HG03342 (cell line): ENCODE data around the gene SYT14.
"Not testable (repeated sequence)": the region's sequence is repeated elsewhere in the genome, so short reads cannot be mapped to it uniquely, and the experiment has no call there.

Experiments used
- ATAC-seq: cut with Tn5 transposase; IDR thresholded peaks from one replicate; pipeline ENCODE4 v1.9.1; 2021; ENCODE audit warnings: mild to moderate bottlenecking, moderate library complexity; ENCODE audit not compliant: unreplicated experiment

Gene SYT14

GRCh38 chr1:210104103-210104502 lies 166.1 kb downstream of the SYT14 start:
- ATAC-seq, result no peak

DNA sequence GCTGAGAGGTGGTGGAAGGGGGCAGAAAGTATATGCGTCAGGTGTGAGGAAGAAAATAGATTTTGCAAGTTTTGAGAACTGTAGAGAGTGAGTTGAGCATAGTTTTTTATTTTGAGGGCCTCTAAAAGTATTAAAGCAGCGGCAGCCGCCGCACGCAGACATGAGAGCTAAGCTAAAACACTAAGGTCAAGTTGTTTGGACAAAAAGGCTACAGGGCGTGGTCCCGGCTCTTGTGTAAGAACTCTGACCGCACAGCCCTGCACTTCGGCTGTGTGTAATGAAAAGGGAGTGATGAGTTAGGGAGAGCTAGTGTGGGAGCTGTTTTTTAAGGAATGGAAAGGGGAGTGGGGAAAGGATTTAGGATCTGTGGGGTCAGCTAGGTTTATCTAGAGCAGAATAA lies 174.9 kb downstream of the SYT14 start:
- ATAC-seq, result not testable (repeated sequence)

DNA sequence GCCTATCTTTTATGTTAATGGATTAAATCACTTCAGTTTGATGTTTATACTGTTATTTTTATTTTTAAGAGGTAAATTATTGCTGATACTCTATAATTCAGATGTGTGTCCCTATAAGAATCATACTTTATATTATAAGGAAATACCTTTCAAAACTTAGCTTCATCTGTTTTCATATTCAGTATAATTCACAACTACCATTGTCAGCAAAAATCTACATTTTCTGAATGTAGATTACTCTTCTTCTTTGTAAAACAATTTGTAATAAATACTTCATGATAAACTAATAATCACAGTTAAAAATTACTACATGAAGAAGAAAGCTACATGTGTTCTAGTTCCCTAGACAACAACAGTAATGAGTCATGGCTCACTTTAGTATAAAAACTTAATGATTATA lies 179.2 kb downstream of the SYT14 start:
- no peak for ATAC-seq

DNA sequence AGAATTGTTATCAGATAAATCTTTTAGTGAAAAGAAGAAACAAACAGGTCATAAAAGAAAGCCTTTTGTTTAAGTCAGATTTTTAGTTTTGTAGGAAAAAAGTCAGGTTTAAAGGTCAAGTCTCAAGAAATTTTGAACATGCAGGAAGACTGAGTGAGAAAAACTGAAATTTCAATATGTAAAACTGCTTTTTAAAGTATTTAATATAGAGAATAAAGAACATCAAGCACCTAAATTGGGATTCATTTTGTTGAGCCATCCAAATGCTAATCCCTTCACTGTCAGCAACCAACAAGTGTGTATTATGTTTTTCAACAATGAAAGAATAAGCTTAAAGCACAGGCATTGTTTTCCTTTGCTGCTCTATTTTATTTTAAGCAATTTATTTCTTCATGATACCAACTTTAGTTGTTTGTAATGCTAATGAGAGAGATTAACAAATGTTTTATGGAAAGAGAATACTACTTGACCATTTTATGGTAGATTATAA lies 179.7 kb downstream of the SYT14 start:
- ATAC-seq, result no peak

GRCh38 chr1:210123383-210123782 lies 185.4 kb downstream of the SYT14 start:
- no peak for ATAC-seq

GRCh38 chr1:210123924-210124589 lies 186.0 kb downstream of the SYT14 start:
- no peak for ATAC-seq

DNA sequence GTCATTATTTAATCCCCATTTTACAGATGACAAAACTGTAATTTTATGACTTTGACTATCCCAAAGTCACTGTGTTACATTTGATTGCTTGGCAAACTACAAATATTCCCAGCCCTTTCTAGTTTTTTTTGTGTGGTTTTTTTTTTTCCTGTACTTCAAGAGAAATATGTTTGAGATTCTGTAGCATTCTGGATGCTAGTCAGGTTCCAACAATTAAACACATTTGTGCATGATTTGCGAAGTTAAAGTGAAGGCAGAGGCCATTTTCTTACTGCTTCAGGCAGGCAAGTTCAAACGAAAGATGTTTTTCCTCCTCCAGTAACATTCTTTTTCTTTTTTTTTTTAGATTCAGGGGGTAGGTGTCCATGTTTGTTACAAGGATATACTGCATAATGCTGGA lies 186.7 kb downstream of the SYT14 start:
- no peak for ATAC-seq

DNA sequence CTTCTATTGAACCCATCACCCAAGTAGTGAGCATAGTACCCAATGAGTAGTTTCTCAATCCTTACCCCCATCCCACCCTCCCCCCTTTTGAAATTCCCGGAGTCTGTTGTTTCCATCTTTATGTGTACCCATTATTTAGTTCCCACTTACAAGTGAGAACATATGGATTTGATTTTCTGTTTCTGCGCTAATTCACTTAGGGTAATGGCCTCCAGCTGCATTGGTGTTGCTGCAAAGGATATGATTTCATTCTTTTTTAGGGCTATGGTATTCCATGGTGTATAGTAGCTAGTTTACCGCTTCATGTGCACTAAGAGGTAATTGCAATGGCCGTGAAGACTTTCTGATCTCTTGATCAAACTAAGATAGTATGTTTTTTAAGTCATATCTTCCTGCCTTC lies 187.1 kb downstream of the SYT14 start:
- no peak for ATAC-seq

GRCh38 chr1:210129092-210129491 lies 191.1 kb downstream of the SYT14 start:
- ATAC-seq, result no peak

DNA sequence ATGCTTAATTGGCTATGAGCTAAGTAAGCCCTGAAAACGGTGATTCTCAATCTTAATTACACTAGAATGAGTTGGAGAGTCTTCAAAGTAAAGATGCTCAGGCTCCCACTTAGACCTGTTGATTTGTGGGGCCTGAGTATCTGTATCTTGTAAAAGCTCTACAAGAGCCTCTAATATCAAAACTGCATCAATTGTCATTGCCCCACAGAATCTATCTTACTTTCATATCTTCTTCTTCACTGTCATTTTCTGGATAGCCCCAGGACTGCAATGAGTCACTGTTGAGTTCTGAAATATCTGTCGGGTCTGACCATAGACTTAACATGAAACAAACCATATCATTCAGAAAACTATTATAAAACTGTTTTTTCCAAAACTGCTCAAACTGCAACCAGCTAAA lies 191.7 kb downstream of the SYT14 start:
- peak; percentile 82 for ATAC-seq

DNA sequence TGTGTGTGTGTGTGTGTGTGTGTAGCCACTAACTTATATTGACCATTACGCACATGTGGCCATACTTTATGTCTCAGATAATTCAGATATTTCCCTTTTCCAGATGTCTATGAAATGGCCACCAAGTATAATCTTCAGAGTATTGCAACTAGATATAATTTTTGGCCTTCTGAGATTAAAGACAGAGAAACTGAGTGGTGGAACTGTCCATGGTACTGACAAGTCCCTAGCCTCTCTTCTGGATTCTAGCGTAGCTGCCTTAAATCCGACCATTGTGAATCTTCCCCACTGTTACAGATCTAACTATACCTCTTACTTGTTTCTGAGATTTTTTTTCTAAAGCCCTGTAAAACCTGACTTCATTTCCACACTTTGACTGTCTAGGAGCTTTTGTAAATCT lies 194.6 kb downstream of the SYT14 start:
- ATAC-seq, result no peak

DNA sequence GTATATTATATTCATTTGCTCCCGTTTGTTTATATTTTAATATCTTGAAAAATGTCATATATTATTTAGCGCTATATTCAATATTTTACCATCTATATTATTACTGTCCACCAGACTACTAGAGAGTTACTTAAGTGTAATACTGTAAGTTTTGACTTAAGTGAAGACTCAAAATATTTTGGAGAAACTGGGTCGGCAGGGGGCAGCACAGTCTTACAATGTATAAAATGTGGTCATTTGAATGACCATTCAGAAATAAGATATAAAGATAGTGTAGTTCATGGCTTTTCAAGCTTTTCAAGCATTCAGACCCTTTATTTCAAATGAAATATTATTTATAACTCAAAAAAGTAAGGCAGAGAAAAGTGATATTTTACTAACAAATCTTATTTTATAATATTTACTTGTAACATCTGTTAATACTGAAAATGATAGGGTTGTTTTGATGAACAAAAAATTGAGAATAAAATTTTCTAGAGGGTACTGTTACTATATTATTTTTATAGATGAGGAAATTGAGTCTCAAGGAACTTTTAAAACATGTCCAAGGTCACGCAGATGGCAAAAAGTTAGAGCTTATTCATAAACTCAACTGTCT lies 205.5 kb downstream of the SYT14 start:
- no peak for ATAC-seq

DNA sequence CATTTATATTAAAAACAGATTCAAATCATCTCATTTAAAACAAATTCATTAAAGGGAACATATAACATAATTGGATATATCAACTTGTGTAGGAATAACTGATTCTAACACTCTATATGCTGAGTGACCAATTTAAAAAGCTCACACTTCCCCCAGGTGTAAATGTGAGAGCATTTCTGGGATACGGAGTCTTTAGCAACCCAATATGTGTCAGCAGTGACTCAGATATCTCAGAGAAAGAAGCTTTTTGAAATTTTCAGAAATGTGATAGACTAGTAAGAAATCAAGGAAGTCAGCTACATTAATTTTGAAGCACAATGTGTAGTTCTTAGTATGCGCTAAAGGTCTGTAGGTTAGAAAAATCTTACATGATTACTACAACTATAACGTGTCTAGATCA lies 206.7 kb downstream of the SYT14 start:
- ATAC-seq, result no peak

DNA sequence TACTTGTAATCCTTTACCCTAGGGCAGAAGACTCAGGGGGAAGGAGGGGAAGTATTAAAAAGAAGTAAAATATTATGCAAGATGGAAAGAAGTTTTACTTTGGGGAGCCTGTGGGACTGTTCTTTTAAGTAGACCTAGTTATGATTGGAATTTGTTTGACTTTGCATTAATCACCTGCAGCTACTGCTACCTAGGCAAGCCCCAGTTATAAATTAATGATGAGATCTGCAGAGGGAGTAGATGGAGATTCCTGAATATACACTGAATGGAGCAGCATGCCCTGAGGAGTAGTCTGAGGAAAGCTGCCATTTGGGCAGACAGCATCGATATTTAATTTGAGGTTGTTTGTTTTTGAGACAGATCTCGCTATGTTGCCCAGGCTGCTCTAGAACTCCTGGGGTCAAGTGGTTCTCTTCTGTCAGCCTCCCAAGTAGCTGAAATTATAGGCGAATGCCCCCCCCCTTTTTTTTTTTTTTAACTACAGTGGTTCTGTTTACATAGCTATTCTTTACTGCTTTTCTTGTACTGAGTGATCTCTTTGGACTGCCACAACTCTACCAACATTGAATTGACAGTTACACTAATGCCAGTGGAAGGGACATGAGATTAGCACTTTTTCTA lies 213.1 kb downstream of the SYT14 start:
- no peak for ATAC-seq

GRCh38 chr1:210159211-210159610 lies 221.2 kb downstream of the SYT14 start:
- no peak for ATAC-seq

GRCh38 chr1:210170220-210170619 lies 232.2 kb downstream of the SYT14 start:
- no peak for ATAC-seq

DNA sequence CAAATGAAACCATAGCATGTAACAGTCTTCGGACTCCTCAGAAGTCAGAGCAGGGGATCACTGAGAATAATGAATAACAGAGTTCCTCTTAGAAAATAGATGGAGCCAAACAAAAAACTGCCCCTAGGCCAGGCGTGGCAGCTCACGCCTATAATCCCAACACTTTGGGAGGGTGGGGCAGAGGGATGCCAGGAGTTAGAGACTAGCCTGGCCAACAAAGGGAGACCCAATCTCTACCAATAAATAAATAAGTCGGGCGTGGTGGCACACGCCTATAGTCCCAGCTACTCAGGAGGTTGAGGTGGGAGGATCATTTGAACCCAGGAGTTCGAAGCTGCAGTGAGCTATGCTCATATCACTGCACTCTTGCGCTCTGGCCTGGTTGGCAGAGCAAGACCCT lies 236.1 kb downstream of the SYT14 start:
- no peak for ATAC-seq

GRCh38 chr1:210185063-210185462 lies 247.0 kb downstream of the SYT14 start:
- ATAC-seq, result no peak

DNA sequence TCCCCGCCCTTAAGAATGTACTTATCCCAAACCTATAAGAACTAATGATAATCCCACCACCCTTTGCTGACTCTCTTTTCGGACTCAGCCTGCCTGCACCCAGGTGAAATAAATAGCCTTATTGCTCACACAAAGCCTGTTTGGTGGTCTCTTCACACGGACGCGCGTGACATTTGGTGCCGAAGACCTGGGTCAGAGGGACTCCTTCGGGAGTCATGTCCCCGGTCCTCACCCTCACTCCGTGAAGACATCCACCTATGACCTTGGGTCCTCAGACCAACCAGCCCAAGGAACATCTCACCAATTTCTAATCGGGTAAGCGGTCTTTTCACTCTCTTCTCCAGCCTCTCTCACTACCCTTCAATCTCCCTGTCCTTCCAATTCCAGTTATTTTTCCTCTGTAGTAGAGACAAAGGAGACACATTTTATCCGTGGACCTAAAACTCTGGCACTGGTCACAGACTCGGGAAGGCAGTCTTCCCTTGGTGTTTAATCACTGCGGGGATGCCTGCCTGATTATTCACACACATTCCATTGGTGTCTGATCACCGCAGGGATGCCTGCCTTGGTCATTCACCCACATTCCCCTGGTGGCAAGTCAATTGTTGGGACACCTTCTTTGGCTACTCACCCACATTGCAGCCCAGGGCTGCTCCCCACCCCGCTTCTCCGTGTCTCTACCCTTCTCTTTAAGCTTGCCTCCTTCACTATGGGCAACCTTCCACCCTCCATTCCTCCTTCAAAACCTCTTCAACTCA lies 250.0 kb downstream of the SYT14 start:
- not testable (repeated sequence) for ATAC-seq

DNA sequence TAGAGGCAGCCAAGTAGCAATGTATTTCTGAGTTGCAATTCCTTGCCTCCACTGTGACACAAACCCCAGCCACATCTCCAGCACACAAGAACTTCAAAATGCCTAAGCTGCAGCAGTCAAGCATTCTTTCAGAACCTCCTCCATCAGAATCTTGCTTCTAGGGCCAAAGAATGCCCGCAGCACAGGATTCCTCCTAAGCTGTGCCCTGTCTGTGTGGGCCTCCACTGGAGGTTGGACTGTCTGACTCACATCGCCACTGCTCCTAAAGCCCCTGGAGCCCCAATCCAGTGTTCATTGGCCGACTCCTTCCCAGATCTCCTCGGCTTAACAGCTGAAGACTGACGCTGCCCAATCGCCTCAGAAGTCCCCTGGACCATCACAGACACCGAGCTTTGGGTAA lies 251.4 kb downstream of the SYT14 start:
- ATAC-seq, result no peak

GRCh38 chr1:210195635-210196160 lies 257.7 kb downstream of the SYT14 start:
- no peak for ATAC-seq
